Vagina (tissue), 2 donors: ENCODE results near the gene ACP3. TPM values are rescaled to one million over a fixed set of nuclear protein-coding genes. Genes with fewer than 3 reads are reported as not detected.

Source experiments
- DNase-seq, 2 donors: peaks; one replicate each; pipeline ENCODE4 v3.0.0-alpha.2; 2017; ENCODE audit errors: extremely low spot score in 2 of 2
- H3K27ac ChIP-seq: fragments of 200-600 bp; sonication (generic); one replicate; pipeline ENCODE4 v1.5.1; 2019
- H3K27me3 ChIP-seq: fragments of 200-600 bp; sonication (generic); one replicate; pipeline ENCODE4 v1.5.1; 2019
- H3K36me3 ChIP-seq, 2 donors: fragments of 200-600 bp; sonication (generic); one replicate each; pipeline ENCODE4 v1.5.1; 2017 to 2019
- H3K4me1 ChIP-seq: fragments of 200-600 bp; sonication (generic); one replicate; pipeline ENCODE4 v1.5.1; 2019
- H3K4me3 ChIP-seq, 2 donors: fragments of 200-600 bp; sonication (generic); 1 replicate in 1 of 2; 2 replicates in 1 of 2; pipeline ENCODE4 v1.5.1; 2016 to 2019
- H3K9me3 ChIP-seq: fragments of 200-600 bp; sonication (generic); one replicate; pipeline ENCODE4 v1.5.1; 2019
- CTCF ChIP-seq, 3 experiments: fragments of 450-650 bp in 2 of 3; fragments of 200-600 bp in 1 of 3; sonication (generic) in 1 of 3; IDR thresholded peaks; one replicate each; pipeline ENCODE4 v1.5.1; 2017 to 2019; ENCODE audit warnings: antibody characterized with exemption in 3 of 3, mild to moderate bottlenecking in 2 of 3, moderate library complexity in 2 of 3
- POLR2A ChIP-seq, 2 donors: fragments of 450-650 bp; IDR thresholded peaks; one replicate each; pipeline ENCODE4 v1.6.1; 2017; ENCODE audit warnings: antibody characterized with exemption in 2 of 2, mild to moderate bottlenecking in 2 of 2, moderate library complexity in 2 of 2
- POLR2AphosphoS5 ChIP-seq, 2 donors: sonication (generic); formaldehyde crosslinking; IDR thresholded peaks; one replicate each; pipeline ENCODE4 v1.9.0; 2017; ENCODE audit warnings: antibody characterized with exemption in 2 of 2, mild to moderate bottlenecking in 2 of 2, low read depth in 1 of 2; ENCODE audit not compliant: insufficient read depth in 1 of 2
- intact Hi-C: fragments of 100-400 bp; cut with DNase I; formaldehyde crosslinking; loops from one replicate; pipeline ENCODE4 v1.15.1; 2023
- total RNA-seq: library from RNA; depleted of rRNA; stranded (reverse); fragments of >200 nt; gene quantifications from one replicate; pipeline ENCODE4 v1.2.3, GENCODE V29; 2016

The ACP3 gene
- total RNA-seq, 1 donor from 2014 or later = 12.3 TPM

- H3K4me1 ChIP-seq = no peaks in the 10 kb centered on the region
- H3K4me3 ChIP-seq = no peak overlapping the region
- H3K27ac ChIP-seq = no peak overlapping the region
- no peak for TF ChIP-seq POLR2AphosphoS5 (IDR thresholded peaks at IDR 0.05; ENCODE audit: insufficient read depth in 1 of 2, low read depth in 1 of 2)
- no peak for DNase-seq
- no peaks in the 10 kb centered on the region for H3K9me3 ChIP-seq
- no peaks in the 10 kb centered on the region for H3K27me3 ChIP-seq
- intact Hi-C loops = loop anchor here (10.0 kb wide), 2 partner anchors 87 to 1093 kb away; no protein-coding TSS in a partner anchor
- no peaks in the 10 kb centered on the region for H3K36me3 ChIP-seq
Observed at GRCh38 chr3:132342183-132342582, 25.0 kb downstream of the ACP3 start.

GRCh38 chr3:132342610-132343009 is 25.4 kb downstream of the ACP3 start:
- Histone ChIP-seq H3K27me3 (no peaks in the 10 kb centered on the region), H3K9me3 (no peaks in the 10 kb centered on the region), H3K36me3 (no peaks in the 10 kb centered on the region), H3K27ac (no peak overlapping the region), H3K4me1 (no peaks in the 10 kb centered on the region), H3K4me3 (no peak overlapping the region)
- intact Hi-C loops = loop anchor here (10.0 kb wide), 2 partner anchors 88 to 1092 kb away; no protein-coding TSS in a partner anchor
- TF ChIP-seq POLR2A (IDR thresholded peaks at IDR 0.05) = no peak
- TF ChIP-seq POLR2AphosphoS5 (IDR thresholded peaks at IDR 0.05; ENCODE audit: insufficient read depth in 1 of 2, low read depth in 1 of 2) = no peak
- no peak for TF ChIP-seq CTCF (IDR thresholded peaks at IDR 0.05)
- DNase-seq = no peak

GRCh38 chr3:132343018-132343612 is 25.9 kb downstream of the ACP3 start:
- intact Hi-C loops = loop anchor here (10.0 kb wide), 2 partner anchors 88 to 1092 kb away; no protein-coding TSS in a partner anchor
- Histone ChIP-seq H3K27me3 (no peaks in the 10 kb centered on the region), H3K27ac (no peak overlapping the region), H3K36me3 (no peaks in the 10 kb centered on the region), H3K4me1 (no peaks in the 10 kb centered on the region), H3K4me3 (no peak overlapping the region), H3K9me3 (no peaks in the 10 kb centered on the region)
- TF ChIP-seq POLR2A (IDR thresholded peaks at IDR 0.05) (no peak), CTCF (IDR thresholded peaks at IDR 0.05) (peak; percentile 49 to 87 (median 61))
- DNase-seq = no peak

GRCh38 chr3:132344666-132345280 is 27.6 kb downstream of the ACP3 start:
- TF ChIP-seq POLR2AphosphoS5 (IDR thresholded peaks at IDR 0.05; ENCODE audit: insufficient read depth in 1 of 2, low read depth in 1 of 2) (no peak), POLR2A (IDR thresholded peaks at IDR 0.05) (no peak), CTCF (IDR thresholded peaks at IDR 0.05) (no peak)
- no peaks in the 10 kb centered on the region for H3K9me3 ChIP-seq
- H3K4me1 ChIP-seq = no peaks in the 10 kb centered on the region
- DNase-seq = no peak
- no peaks in the 10 kb centered on the region for H3K36me3 ChIP-seq
- H3K27ac ChIP-seq = no peak overlapping the region
- intact Hi-C loops = loop anchor here (10.0 kb wide), 2 partner anchors 90 to 1090 kb away; no protein-coding TSS in a partner anchor
- no peaks in the 10 kb centered on the region for H3K27me3 ChIP-seq
- no peak overlapping the region for H3K4me3 ChIP-seq

- Histone ChIP-seq H3K27ac (no peak overlapping the region), H3K4me1 (no peaks in the 10 kb centered on the region), H3K36me3 (no peaks in the 10 kb centered on the region), H3K27me3 (no peaks in the 10 kb centered on the region), H3K9me3 (no peaks in the 10 kb centered on the region), H3K4me3 (no peak overlapping the region)
- TF ChIP-seq CTCF (IDR thresholded peaks at IDR 0.05) (no peak), POLR2AphosphoS5 (IDR thresholded peaks at IDR 0.05; ENCODE audit: insufficient read depth in 1 of 2, low read depth in 1 of 2) (no peak), POLR2A (IDR thresholded peaks at IDR 0.05) (no peak)
- DNase-seq = no peak
- intact Hi-C loops = loop anchor here (10.0 kb wide), 2 partner anchors 92 to 1088 kb away; no protein-coding TSS in a partner anchor
Observed at GRCh38 chr3:132346841-132347736, 29.9 kb downstream of the ACP3 start.
